Osteocyte (in vitro differentiated cells): ENCODE results near the gene OSGIN1. TPM values are rescaled to one million over a fixed set of nuclear protein-coding genes. Genes with fewer than 3 reads are reported as not detected.

Experiments used
- DNase-seq: peaks from one replicate; pipeline ENCODE4 v3.0.0; 2021; ENCODE audit warnings: mixed read lengths; ENCODE audit not compliant: unreplicated experiment; ENCODE audit errors: extremely low spot score
- H3K27ac Mint-ChIP-seq: one replicate; pipeline ENCODE4 v1.8.0; 2021; ENCODE audit warnings: mild to moderate bottlenecking, mixed read lengths; ENCODE audit not compliant: unreplicated experiment
- H3K27me3 Mint-ChIP-seq: one replicate; pipeline ENCODE4 v1.8.0; 2021; ENCODE audit warnings: mixed read lengths; ENCODE audit not compliant: unreplicated experiment
- H3K36me3 Mint-ChIP-seq: one replicate; pipeline ENCODE4 v1.8.0; 2021; ENCODE audit warnings: mixed read lengths; ENCODE audit not compliant: unreplicated experiment
- H3K4me1 Mint-ChIP-seq: one replicate; pipeline ENCODE4 v1.8.0; 2021; ENCODE audit warnings: mixed read lengths; ENCODE audit not compliant: unreplicated experiment
- H3K4me3 Mint-ChIP-seq: one replicate; pipeline ENCODE4 v1.8.0; 2021; ENCODE audit warnings: mild to moderate bottlenecking, moderate library complexity, mixed read lengths; ENCODE audit not compliant: unreplicated experiment
- H3K9me3 Mint-ChIP-seq: one replicate; pipeline ENCODE4 v1.8.0; 2021; ENCODE audit warnings: mixed read lengths; ENCODE audit not compliant: unreplicated experiment
- CTCF ChIP-seq: fragments of 200-600 bp; sonication (generic); IDR thresholded peaks from 2 replicates; pipeline ENCODE4 v1.5.0; 2021; ENCODE audit warnings: antibody characterized with exemption, mild to moderate bottlenecking, moderate library complexity
- total RNA-seq: library from RNA; stranded (reverse); gene quantifications from 2 replicates; pipeline ENCODE4 v1.2.1, GENCODE V29; 2021

OSGIN1 gene
- total RNA-seq, 1 donor from 2014 or later: 1.3 TPM

GRCh38 chr16:84003038-84003437 lies 50.0 kb downstream of the OSGIN1 start:
- no peak overlapping the region for H3K4me3 Mint-ChIP-seq
- H3K36me3 Mint-ChIP-seq: no peaks in the 10 kb centered on the region
- DNase-seq: no peak
- H3K27me3 Mint-ChIP-seq: peaks cover 16% of the 10 kb centered on the region
- H3K4me1 Mint-ChIP-seq: no peaks in the 10 kb centered on the region
- H3K9me3 Mint-ChIP-seq: no peaks in the 10 kb centered on the region
- no peak overlapping the region for H3K27ac Mint-ChIP-seq
- no peak for TF ChIP-seq CTCF

DNA sequence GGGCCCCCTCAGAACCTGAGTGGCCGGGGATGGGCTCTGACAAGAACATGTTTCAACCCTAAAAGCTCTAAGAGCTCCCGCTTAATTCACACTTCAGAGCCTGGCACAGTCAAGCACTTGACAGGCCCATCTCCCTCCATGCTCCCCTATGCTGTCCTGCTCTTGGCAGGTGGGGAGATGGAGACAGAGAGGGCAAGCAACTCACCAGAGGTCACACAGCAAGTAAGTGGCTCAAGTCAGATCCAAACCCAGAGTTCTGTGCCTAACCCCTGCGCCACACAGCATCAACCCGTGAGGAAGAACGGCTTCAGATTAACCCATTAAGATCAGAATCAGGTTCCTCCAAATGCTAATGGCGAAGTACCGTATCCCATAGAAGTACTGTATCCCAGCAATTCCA lies 51.4 kb downstream of the OSGIN1 start:
- TF ChIP-seq CTCF: no peak
- H3K4me3 Mint-ChIP-seq: no peak overlapping the region
- no peak overlapping the region for H3K27ac Mint-ChIP-seq
- H3K4me1 Mint-ChIP-seq: no peaks in the 10 kb centered on the region
- DNase-seq: no peak
- no peaks in the 10 kb centered on the region for H3K36me3 Mint-ChIP-seq
- peaks cover 16% of the 10 kb centered on the region for H3K27me3 Mint-ChIP-seq
- H3K9me3 Mint-ChIP-seq: no peaks in the 10 kb centered on the region

GRCh38 chr16:84005391-84005790 lies 52.4 kb downstream of the OSGIN1 start:
- no peak for TF ChIP-seq CTCF
- Mint-ChIP-seq H3K4me3 (no peak overlapping the region), H3K36me3 (no peaks in the 10 kb centered on the region), H3K9me3 (no peaks in the 10 kb centered on the region), H3K27me3 (peaks cover 16% of the 10 kb centered on the region), H3K4me1 (no peaks in the 10 kb centered on the region), H3K27ac (no peak overlapping the region)
- no peak for DNase-seq

- no peak overlapping the region for H3K4me3 Mint-ChIP-seq
- no peak for TF ChIP-seq CTCF
- no peaks in the 10 kb centered on the region for H3K36me3 Mint-ChIP-seq
- H3K27me3 Mint-ChIP-seq: peaks cover 15% of the 10 kb centered on the region
- H3K27ac Mint-ChIP-seq: no peak overlapping the region
- DNase-seq: no peak
- no peaks in the 10 kb centered on the region for H3K4me1 Mint-ChIP-seq
- H3K9me3 Mint-ChIP-seq: no peaks in the 10 kb centered on the region
Measured at GRCh38 chr16:84007520-84007919, 54.5 kb downstream of the OSGIN1 start.

DNA sequence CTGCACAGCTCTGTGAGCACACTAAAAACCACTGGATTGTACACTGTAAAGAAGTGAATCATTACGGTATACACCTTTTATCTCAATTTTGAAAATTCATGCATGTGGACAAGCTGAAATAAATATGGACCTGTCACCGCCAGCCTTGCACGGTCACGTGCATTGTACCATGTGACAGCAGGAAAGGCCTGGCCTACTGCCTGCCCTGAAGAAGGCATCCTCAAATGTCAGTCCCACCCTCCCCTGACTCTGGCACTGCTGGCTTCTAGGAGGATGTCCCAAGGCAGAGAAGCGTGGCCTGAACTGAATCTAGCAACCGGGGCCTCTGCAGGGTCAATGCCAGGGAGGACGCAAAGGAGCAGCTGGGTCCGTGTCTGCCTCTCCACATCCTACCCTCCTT lies 54.9 kb downstream of the OSGIN1 start:
- H3K4me1 Mint-ChIP-seq: no peaks in the 10 kb centered on the region
- H3K27ac Mint-ChIP-seq: no peak overlapping the region
- H3K4me3 Mint-ChIP-seq: no peak overlapping the region
- H3K27me3 Mint-ChIP-seq: peaks cover 15% of the 10 kb centered on the region
- no peak for TF ChIP-seq CTCF
- no peaks in the 10 kb centered on the region for H3K9me3 Mint-ChIP-seq
- no peak for DNase-seq
- no peaks in the 10 kb centered on the region for H3K36me3 Mint-ChIP-seq
